Mesenchymal stem cell (in vitro differentiated cells and primary cell): ENCODE data around the gene CYB561A3.

Source experiments
- DNase-seq: peaks from one replicate; pipeline ENCODE4 v3.0.0-alpha.2; 2013
- H2AFZ ChIP-seq: one replicate; pipeline ENCODE4 v1.6.1; 2013; ENCODE audit warnings: low read depth, mild to moderate bottlenecking, control low read depth, inconsistent platforms, low read length, moderate library complexity
- H2AK5ac ChIP-seq: 2 replicates; pipeline ENCODE4 v1.6.1; 2013; ENCODE audit warnings: low read length, moderate library complexity, mild to moderate bottlenecking, inconsistent platforms; ENCODE audit not compliant: severe bottlenecking
- H2BK120ac ChIP-seq: one replicate; pipeline ENCODE4 v1.6.1; 2013; ENCODE audit warnings: low read depth, mild to moderate bottlenecking, inconsistent platforms, low read length, moderate library complexity
- H2BK12ac ChIP-seq, 2 experiments: one replicate each; pipeline ENCODE4 v1.6.1; 2013; ENCODE audit warnings: inconsistent platforms in 2 of 2, low read length in 2 of 2, mild to moderate bottlenecking in 2 of 2, moderate library complexity in 2 of 2, control low read depth in 1 of 2
- H2BK15ac ChIP-seq: one replicate; pipeline ENCODE4 v1.6.1; 2013; ENCODE audit warnings: mild to moderate bottlenecking, low read depth, inconsistent platforms; ENCODE audit not compliant: poor library complexity, severe bottlenecking
- H2BK5ac ChIP-seq: 2 replicates; pipeline ENCODE4 v1.6.1; 2013; ENCODE audit warnings: low read depth, mild to moderate bottlenecking, low read length, control low read depth, inconsistent platforms; ENCODE audit not compliant: poor library complexity, severe bottlenecking
- H3K14ac ChIP-seq, 2 experiments: one replicate each; pipeline ENCODE4 v1.6.1; 2013; ENCODE audit warnings: inconsistent platforms in 2 of 2, low read length in 2 of 2, control low read depth in 1 of 2, mild to moderate bottlenecking in 1 of 2, moderate library complexity in 1 of 2
- H3K18ac ChIP-seq, 2 experiments: one replicate each; pipeline ENCODE4 v1.6.1; 2013; ENCODE audit warnings: inconsistent platforms in 2 of 2, low read length in 2 of 2, control low read depth in 1 of 2, low read depth in 1 of 2, mild to moderate bottlenecking in 1 of 2
- H3K23ac ChIP-seq, 2 experiments: one replicate each; pipeline ENCODE4 v1.6.1; 2013; ENCODE audit warnings: inconsistent platforms in 2 of 2, low read length in 2 of 2, mild to moderate bottlenecking in 2 of 2, moderate library complexity in 2 of 2, control low read depth in 1 of 2
- H3K27ac ChIP-seq: 2 replicates; pipeline ENCODE4 v1.5.1; 2013; ENCODE audit warnings: mild to moderate bottlenecking, moderate library complexity, low read length, control low read depth, inconsistent platforms; ENCODE audit not compliant: poor library complexity, severe bottlenecking
- H3K27me3 ChIP-seq, 2 experiments: 2 replicates each; pipeline versions ENCODE4 v1.6.1 to v1.7.0; 2013; ENCODE audit warnings: low read length in 2 of 2, mild to moderate bottlenecking in 2 of 2, moderate library complexity in 2 of 2, control low read depth in 1 of 2, inconsistent platforms in 1 of 2; ENCODE audit not compliant: control insufficient read depth in 1 of 2, insufficient read depth in 1 of 2
- H3K36me3 ChIP-seq, 2 experiments: 2 replicates each; pipeline versions ENCODE4 v1.6.1 to v1.7.0; 2013; ENCODE audit warnings: low read length in 2 of 2, control low read depth in 1 of 2, inconsistent platforms in 1 of 2, low read depth in 1 of 2, mild to moderate bottlenecking in 1 of 2; ENCODE audit not compliant: insufficient read depth in 2 of 2, control insufficient read depth in 1 of 2
- H3K4ac ChIP-seq, 2 experiments: one replicate each; pipeline ENCODE4 v1.6.1; 2013; ENCODE audit warnings: inconsistent platforms in 2 of 2, low read length in 2 of 2, mild to moderate bottlenecking in 2 of 2, moderate library complexity in 2 of 2, control low read depth in 1 of 2, low read depth in 1 of 2
- H3K4me1 ChIP-seq: 2 replicates; pipeline ENCODE4 v1.6.1; 2013; ENCODE audit warnings: low read depth, low read length, control low read depth; ENCODE audit not compliant: control insufficient read depth, insufficient read depth
- H3K4me2 ChIP-seq: 2 replicates; pipeline ENCODE4 v1.6.1; 2013; ENCODE audit warnings: low read length, mild to moderate bottlenecking, inconsistent platforms; ENCODE audit not compliant: poor library complexity, severe bottlenecking
- H3K4me3 ChIP-seq, 2 experiments: 2 replicates each; pipeline versions ENCODE4 v1.5.1 to v1.7.0; 2013; ENCODE audit warnings: low read length in 2 of 2, mild to moderate bottlenecking in 2 of 2, control low read depth in 1 of 2, low read depth in 1 of 2; ENCODE audit not compliant: insufficient read depth in 1 of 2
- H3K79me1 ChIP-seq: replicated peaks from 2 replicates; pipeline ENCODE4 v1.6.1; 2013; ENCODE audit warnings: mild to moderate bottlenecking, control low read depth, low read length, inconsistent platforms; ENCODE audit not compliant: poor library complexity, severe bottlenecking
- H3K9ac ChIP-seq: 2 replicates; pipeline ENCODE4 v1.7.0; 2013; ENCODE audit warnings: mild to moderate bottlenecking, low read length, moderate library complexity
- H3K9me3 ChIP-seq: 2 replicates; pipeline ENCODE4 v1.7.0; 2013; ENCODE audit warnings: mild to moderate bottlenecking, low read length; ENCODE audit not compliant: control insufficient read depth
- H4K8ac ChIP-seq: one replicate; pipeline ENCODE4 v1.6.1; 2013; ENCODE audit warnings: inconsistent platforms, mild to moderate bottlenecking, low read length, moderate library complexity
- H4K91ac ChIP-seq: one replicate; pipeline ENCODE4 v1.6.1; 2013; ENCODE audit warnings: mild to moderate bottlenecking, low read length, inconsistent platforms
- WGBS: methylation state at CpG from one replicate; pipeline ENCODE4 v1.1.7; 2013; ENCODE audit warnings: mixed read lengths; 5-methylcytosine and 5-hydroxymethylcytosine counted together

CYB561A3 gene

DNA sequence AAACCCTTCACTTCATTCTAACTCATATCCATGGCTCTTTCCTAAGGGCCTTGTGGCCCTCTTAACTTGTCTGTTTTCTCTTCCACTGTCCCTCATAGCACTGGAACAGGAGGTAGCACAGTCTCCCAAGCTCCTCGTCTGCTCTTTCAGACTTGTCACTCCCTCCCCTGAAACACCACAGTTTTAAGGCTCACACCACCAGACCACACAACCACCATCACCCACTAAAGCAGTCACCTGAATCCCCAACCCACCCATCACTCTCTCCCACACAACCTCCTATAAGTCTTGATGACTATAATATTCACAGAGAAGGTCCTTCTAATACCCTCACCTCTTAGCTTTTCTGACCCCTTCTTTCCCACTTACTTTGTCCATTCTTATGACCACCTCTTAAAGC is 55.5 kb downstream of the CYB561A3 start:
- no peak for DNase-seq
- Histone ChIP-seq H3K14ac (no peak overlapping the region), H3K79me1 (peaks cover 47% of the 10 kb centered on the region), H3K27me3 (no peaks in the 10 kb centered on the region), H2AFZ (no peak overlapping the region), H3K4ac (no peak overlapping the region), H2BK15ac (no peak overlapping the region), H3K4me2 (no peak overlapping the region), H3K4me3 (no peak overlapping the region), H3K23ac (no peak overlapping the region), H3K4me1 (no peaks in the 10 kb centered on the region), H2BK12ac (no peak overlapping the region), H3K36me3 (peaks cover 84 to 96% of the 10 kb centered on the region in 2 experiments), H3K18ac (no peak overlapping the region), H3K9ac (no peak overlapping the region), H2BK5ac (no peak overlapping the region), H4K91ac (no peak overlapping the region), H3K27ac (no peak overlapping the region), H4K8ac (no peak overlapping the region), H2AK5ac (no peak overlapping the region), H2BK120ac (no peak overlapping the region), H3K9me3 (no peaks in the 10 kb centered on the region)
- 97% methylated on average over 1 of the region's 1 CpG for WGBS

GRCh38 chr11:61305417-61305816 is 56.3 kb downstream of the CYB561A3 start:
- Histone ChIP-seq H4K91ac (no peak overlapping the region), H2BK12ac (no peak overlapping the region), H2AFZ (no peak overlapping the region), H3K4me2 (no peak overlapping the region), H3K4me1 (no peaks in the 10 kb centered on the region), H2AK5ac (no peak overlapping the region), H3K14ac (no peak overlapping the region), H3K4ac (no peak overlapping the region), H3K27ac (no peak overlapping the region), H3K79me1 (peaks cover 47% of the 10 kb centered on the region), H3K4me3 (no peak overlapping the region), H3K36me3 (peaks cover 84 to 96% of the 10 kb centered on the region in 2 experiments), H3K23ac (no peak overlapping the region), H2BK120ac (no peak overlapping the region), H2BK5ac (no peak overlapping the region), H4K8ac (no peak overlapping the region), H2BK15ac (no peak overlapping the region), H3K9me3 (no peaks in the 10 kb centered on the region), H3K9ac (no peak overlapping the region), H3K18ac (no peak overlapping the region), H3K27me3 (no peaks in the 10 kb centered on the region)
- DNase-seq = no peak
- WGBS = 97% methylated on average over 7 of the region's 7 CpGs

GRCh38 chr11:61303725-61304124 is 58.0 kb downstream of the CYB561A3 start:
- peaks cover 34% of the 10 kb centered on the region for H3K79me1 ChIP-seq
- no peak overlapping the region for H4K8ac ChIP-seq
- no peak overlapping the region for H2BK12ac ChIP-seq
- no peak overlapping the region for H3K18ac ChIP-seq
- no peak overlapping the region for H2AFZ ChIP-seq
- no peak overlapping the region for H3K27ac ChIP-seq
- H2BK5ac ChIP-seq = no peak overlapping the region
- H2BK15ac ChIP-seq = no peak overlapping the region
- H3K4me2 ChIP-seq = no peak overlapping the region
- no peak overlapping the region for H3K14ac ChIP-seq
- peaks cover 86 to 96% of the 10 kb centered on the region in 2 experiments for H3K36me3 ChIP-seq
- no peak overlapping the region for H3K4me3 ChIP-seq
- no peak for DNase-seq
- no peak overlapping the region for H2BK120ac ChIP-seq
- H2AK5ac ChIP-seq = no peak overlapping the region
- H3K9ac ChIP-seq = no peak overlapping the region
- no peaks in the 10 kb centered on the region for H3K9me3 ChIP-seq
- H3K4ac ChIP-seq = no peak overlapping the region
- no peaks in the 10 kb centered on the region for H3K27me3 ChIP-seq
- peaks cover under 1% of the 10 kb centered on the region for H3K4me1 ChIP-seq
- no peak overlapping the region for H4K91ac ChIP-seq
- WGBS = 97% methylated on average over 8 of the region's 9 CpGs
- H3K23ac ChIP-seq = no peak overlapping the region

- Histone ChIP-seq H4K91ac (no peak overlapping the region), H2AK5ac (no peak overlapping the region), H3K36me3 (peaks cover 79 to 87% of the 10 kb centered on the region in 2 experiments), H2BK120ac (no peak overlapping the region), H3K4ac (no peak overlapping the region), H3K27ac (no peak overlapping the region), H3K27me3 (no peaks in the 10 kb centered on the region), H3K4me2 (no peak overlapping the region), H3K23ac (no peak overlapping the region), H2BK5ac (no peak overlapping the region), H2BK12ac (no peak overlapping the region), H3K9ac (no peak overlapping the region), H3K18ac (no peak overlapping the region), H3K4me1 (peaks cover 4% of the 10 kb centered on the region), H3K4me3 (no peak overlapping the region), H3K9me3 (no peaks in the 10 kb centered on the region), H4K8ac (no peak overlapping the region), H2BK15ac (no peak overlapping the region), H3K14ac (no peak overlapping the region), H2AFZ (no peak overlapping the region), H3K79me1 (peaks cover 24% of the 10 kb centered on the region)
- DNase-seq = no peak
- 97% methylated on average over 13 of the region's 13 CpGs for WGBS
Measured at GRCh38 chr11:61302550-61302949, 59.1 kb downstream of the CYB561A3 start.
